Fibroblast of upper back skin (primary cell): Measurements from ENCODE around the gene DNM2.
"Not testable (repeated sequence)": the region's sequence is repeated elsewhere in the genome, so short reads cannot be mapped to it uniquely, and the experiment has no call there.

Experiments
- DNase-seq: peaks from one replicate; pipeline ENCODE4 v3.0.0-alpha.2; 2013

The DNM2 gene

GRCh38 chr19:10846500-10847202 lies 128.8 kb downstream of the DNM2 start:
- no peak for DNase-seq

- DNase-seq: no peak
Measured at GRCh38 chr19:10848230-10848856, 130.5 kb downstream of the DNM2 start, which contains the start of gene C19orf38. TSS of gene C19orf38 (plus strand) at chr19:10848415. CDS start at chr19:10848509, 94 bp downstream.

DNA sequence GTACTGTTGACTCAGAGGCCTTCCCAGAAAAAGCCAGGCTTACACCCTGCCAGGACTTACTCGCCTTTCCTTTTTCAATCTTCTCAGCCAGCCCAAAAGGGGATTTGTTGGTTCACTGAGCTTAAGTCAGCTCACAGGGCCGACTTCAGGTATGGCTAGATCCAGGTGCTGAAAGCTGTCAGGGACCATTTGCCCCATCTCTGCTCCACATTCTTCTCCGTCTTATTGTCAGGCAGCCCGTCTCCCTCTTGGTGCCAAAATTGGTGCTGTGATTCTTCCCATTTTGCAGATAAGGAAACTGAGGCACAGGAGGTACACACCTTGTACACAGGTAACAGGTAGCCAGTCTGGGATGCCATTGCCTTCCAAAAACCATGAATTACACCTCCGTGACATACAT lies 132.8 kb downstream of the DNM2 start:
- DNase-seq: no peak

DNA sequence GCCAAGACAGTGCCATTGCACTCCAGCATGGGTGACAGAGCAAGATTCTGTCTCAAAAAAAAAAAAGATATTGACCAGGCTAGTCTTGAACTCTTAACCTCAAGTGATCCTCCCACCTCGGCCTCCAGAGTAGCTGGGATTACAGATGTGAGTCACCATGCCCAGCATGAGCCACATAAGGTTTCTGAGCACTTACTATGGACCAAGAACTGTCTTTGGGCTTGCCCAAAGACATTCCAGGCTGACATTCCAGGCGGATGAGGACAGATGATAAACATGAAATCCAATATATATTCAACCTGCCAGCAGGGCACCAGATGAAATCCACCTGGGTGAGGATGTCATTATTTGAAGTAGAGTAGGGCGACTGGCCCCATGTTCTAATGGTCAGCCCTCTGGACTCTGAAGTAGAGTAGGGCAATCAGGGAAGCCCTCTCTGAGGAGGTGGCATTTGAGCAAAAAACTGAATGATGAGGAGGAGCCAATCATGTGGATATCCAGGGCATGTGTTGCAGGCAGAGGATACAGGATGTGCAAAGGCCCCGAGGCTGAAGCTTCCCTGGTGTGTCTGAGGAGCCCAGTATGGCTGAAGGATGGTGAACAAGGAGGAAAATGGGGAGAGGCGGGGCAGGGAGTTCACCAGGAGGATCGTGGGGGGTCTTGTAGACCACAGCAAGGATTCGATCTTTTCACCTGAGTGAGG lies 134.4 kb downstream of the DNM2 start:
- DNase-seq: peak; percentile 57

GRCh38 chr19:10852941-10853340 lies 135.1 kb downstream of the DNM2 start:
- no peak for DNase-seq

DNA sequence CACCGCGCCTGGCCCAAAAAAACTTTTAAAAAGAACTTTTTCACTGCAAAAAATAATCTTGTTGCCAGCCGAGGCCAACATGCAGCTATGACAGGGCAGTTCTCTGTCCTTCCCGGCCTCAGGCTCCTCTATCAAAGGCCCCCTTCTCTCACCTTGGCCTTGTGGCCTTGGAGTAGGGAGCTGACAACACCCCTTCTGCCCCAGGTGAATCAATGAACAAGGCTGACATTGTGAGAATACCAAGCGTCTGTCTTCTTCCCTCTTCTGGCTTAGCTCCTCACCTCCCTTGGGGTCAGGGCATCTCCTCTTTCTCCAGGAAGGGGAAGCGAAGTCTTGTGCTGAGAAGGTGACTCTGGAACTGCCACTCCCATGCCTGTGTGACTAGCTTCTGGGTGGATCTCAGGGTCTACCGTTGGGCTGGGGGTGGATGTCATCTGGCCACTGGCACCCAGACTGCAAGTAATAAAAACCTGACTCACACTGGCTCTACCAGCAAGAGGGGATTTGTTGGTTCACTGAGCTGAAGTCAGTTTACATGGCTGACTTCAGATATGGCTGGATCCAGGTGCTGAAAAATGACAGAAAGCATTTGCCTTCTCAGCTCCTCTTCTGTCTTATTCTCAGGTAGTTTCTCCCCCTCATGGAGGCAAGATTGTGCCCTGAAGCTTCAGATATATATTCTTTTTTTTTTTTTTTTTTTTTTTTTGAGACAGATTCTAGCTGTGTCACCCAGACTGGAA lies 136.6 kb downstream of the DNM2 start:
- no peak for DNase-seq

DNA sequence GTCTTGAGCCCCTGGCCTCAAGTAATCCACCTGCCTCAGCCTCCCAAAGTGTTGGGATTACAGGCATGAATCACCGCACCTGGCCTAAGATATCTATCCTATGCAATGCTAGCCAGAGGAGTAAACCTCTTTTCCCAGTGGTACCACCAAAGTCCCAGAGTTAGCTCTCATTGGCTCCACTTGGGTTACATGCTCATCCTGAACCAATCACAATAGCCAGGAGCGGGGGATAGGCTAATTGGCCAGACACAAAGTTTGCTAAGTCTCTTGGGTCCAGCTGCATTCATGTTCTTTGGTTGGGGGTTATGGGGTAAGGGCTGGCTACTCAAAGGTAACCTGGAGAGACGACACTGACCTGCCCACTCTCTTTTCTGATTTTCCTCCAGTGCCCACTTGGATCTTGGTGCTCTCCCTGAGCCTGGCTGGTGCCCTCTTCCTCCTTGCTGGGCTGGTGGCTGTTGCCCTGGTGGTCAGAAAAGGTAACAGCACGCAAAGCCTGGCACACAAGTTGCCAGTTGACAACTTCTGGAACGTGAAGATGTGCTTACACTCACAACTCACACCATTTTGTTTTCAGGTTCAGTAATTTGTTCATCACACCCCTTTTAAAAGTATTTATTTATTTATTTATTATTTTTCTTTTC lies 138.1 kb downstream of the DNM2 start:
- DNase-seq: no peak

GRCh38 chr19:10856899-10857298 lies 139.0 kb downstream of the DNM2 start:
- not testable (repeated sequence) for DNase-seq

GRCh38 chr19:10858204-10858828 lies 140.4 kb downstream of the DNM2 start:
- DNase-seq: no peak

GRCh38 chr19:10861103-10861651 lies 143.3 kb downstream of the DNM2 start:
- no peak for DNase-seq

DNA sequence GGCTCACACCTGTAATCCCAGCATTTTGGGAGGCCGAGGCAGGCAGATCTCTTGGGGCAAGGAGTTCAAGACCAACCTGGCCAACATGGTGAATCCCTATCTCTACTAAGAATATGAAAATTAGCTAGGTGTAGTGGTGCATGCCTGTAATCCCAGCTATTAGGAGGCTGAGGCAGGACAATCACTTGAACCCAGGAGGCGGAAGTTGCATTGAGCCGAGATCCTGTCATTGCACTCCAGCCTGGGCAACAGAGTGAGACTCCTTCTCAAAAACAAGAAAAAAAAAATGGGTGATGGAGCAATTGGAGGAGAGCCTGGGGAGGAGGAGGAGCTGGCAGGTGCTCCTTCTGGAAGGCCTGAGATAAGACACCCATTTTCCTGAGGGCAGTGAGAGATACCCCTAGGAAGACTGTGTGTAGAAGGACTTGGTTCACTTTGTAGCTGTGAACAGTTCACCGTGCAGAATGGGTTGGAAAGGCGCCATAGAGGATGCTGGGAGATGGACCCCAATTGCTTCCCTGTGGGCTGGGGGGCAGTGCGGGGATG lies 144.8 kb downstream of the DNM2 start:
- no peak for DNase-seq

- DNase-seq: no peak
Measured at GRCh38 chr19:10863107-10863717, 145.3 kb downstream of the DNM2 start.

DNA sequence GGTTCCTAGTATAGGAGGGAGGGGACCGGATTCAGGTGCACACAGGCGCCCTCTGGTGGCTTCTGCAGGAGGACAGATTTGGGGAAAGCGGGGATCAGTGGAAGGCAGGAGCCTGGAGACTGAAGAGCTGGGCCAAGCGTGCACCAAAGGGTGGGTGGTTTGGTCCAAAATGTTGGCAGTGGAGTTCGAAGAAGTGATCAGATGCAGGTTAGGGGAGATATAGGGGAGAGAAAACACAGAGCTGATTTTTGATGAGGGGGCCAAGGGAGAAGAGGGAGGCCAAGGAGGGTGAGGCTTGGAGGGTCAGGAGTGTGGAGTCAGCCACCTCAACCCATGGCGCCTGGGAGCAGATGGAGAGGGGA lies 146.6 kb downstream of the DNM2 start:
- DNase-seq: peak; percentile 80

- no peak for DNase-seq
Measured at GRCh38 chr19:10866495-10866894, 148.6 kb downstream of the DNM2 start.

DNA sequence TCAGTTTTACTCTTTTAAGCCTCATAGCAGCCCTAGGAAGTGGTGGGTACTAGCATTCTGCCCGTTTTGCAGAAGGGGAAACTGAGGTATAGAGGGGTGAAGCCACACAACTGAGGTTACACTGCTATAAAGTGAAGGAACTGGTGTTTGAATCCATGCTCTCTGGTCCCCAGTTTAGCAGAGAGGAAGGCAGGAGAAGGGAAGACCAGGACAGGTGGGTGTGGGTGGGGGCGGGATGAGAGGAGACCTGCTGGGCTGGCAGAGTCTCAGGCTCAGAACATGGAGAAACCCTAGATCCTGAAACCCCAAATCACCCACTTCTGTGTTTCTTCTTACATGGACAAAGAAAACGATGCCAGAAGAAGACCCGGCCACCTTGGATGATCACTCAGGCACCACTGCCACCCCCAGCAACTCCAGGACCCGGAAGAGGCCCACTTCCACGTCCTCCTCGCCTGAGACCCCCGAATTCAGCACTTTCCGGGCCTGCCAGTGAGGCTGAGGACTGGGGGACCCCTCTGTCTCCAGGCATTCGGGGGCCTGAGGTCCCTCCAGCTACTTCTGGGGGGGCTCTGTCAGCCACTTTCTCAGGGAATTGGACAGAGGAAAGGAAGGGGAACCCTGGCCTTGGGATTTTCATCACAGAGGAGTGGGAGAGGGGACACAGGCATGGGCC lies 151.1 kb downstream of the DNM2 start:
- no peak for DNase-seq

DNA sequence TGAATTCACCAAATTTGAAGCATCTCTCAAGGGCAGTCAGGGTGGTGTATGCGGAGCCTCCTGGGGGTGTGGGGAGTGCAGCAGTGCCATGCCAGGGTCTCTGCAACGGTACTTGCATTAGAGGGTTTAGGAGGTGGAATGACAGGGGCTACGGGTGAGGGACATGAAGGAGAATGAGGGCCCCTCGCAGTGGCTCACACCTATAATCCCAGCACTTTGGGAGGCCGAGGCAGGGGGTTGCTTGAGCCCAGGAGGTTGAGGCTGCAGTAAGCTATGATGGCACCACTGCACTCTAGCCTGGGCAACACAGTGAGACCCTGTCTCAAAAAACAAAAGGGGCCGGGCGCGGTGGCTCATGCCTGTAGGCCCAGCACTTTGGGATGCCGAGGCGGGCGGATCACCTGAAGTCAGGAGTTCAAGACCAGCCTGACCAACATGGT lies 152.0 kb downstream of the DNM2 start:
- not testable (repeated sequence) for DNase-seq

DNA sequence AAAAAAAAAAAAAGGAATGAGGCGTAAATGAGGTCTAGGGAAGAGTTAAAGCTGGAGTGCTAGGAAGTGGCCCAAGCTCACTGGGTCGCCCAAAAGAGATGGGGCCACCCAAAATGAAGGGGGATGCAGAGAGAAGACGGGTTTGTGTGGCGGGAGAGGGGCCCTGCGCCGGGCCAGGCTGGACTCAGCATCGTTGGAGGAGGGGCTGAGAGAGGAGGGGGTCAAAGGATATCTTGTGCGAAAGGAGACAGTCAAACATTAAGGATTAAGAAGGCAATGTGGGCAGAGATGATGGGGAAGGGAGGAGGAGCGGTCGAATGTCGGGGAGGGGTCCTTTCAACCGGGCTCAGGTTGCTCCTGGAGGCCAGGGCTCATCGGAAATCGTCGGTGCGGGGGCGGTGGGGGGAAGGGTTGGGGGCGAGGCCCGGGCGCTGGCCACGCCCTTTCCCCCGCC lies 152.6 kb downstream of the DNM2 start:
- no peak for DNase-seq

- DNase-seq: peak; percentile 98
Measured at GRCh38 chr19:10870955-10871603, 153.2 kb downstream of the DNM2 start, which contains the start of gene CARM1. TSS of gene CARM1 (plus strand) at chr19:10871553. CDS start at chr19:10871703, 150 bp downstream.

DNA sequence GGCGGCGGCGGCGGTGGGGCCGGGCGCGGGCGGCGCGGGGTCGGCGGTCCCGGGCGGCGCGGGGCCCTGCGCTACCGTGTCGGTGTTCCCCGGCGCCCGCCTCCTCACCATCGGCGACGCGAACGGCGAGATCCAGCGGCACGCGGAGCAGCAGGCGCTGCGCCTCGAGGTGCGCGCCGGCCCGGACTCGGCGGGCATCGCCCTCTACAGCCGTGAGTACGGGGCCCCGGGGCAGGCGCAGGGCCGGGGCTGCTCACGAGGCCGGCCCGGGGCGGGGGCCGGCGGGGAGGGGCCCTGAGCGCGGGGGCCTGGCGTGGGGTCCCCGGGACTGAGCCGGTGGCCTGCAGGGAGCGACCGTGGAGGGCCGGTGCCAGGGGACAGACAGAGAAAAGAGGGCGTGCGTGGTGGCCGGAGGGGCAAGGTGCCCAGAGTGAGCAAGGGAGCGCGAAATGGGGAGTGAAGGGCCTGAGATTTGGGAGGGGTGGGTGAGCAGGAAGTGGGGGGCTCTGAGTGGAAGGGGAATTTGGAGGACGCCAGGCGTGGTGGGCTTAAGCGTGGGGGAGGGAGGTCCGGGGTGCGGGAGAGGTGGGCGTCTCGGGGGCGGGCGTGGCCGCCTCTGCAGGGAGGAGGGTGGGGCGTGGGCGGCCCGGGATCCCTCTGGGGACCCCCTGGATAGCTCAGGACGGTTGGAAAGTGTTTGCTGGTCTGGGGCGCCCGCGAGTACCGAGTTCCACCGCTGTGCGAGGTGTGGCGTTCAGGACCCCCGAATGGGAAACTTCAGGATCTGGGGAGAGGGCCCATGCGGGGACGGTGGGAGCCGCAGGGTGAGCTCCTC lies 154.0 kb downstream of the DNM2 start:
- no peak for DNase-seq
